Smooth muscle cell (in vitro differentiated cells): ENCODE data around the gene FOXO4. TPM values are rescaled to one million over a fixed set of nuclear protein-coding genes. Genes with fewer than 3 reads are reported as not detected.

Experiments
- DNase-seq: peaks from one replicate; lab custom pipeline; 2025; ENCODE audit not compliant: unreplicated experiment; lab: John Stamatoyannopoulos, UW
- H2AFZ ChIP-seq: fragments of 200-600 bp; sonication (generic); 2 replicates; pipeline ENCODE4 v1.6.0; 2016; ENCODE audit warnings: antibody characterized with exemption, low read depth, mild to moderate bottlenecking
- H3F3A ChIP-seq: fragments of 200-600 bp; sonication (generic); 2 replicates; pipeline ENCODE4 v1.6.0; 2017; ENCODE audit warnings: antibody characterized with exemption, low read depth
- H3K27ac ChIP-seq: fragments of 200-600 bp; sonication (generic); 2 replicates; pipeline ENCODE4 v1.5.1; 2016; ENCODE audit warnings: low read depth, mild to moderate bottlenecking
- H3K27me3 ChIP-seq: fragments of 200-600 bp; sonication (generic); 2 replicates; pipeline ENCODE4 v1.6.1; 2016; ENCODE audit warnings: low read depth, mild to moderate bottlenecking
- H3K36me3 ChIP-seq: fragments of 200-600 bp; sonication (generic); 2 replicates; pipeline ENCODE4 v1.5.1; 2016; ENCODE audit warnings: low read depth
- H3K4me1 ChIP-seq: fragments of 200-600 bp; sonication (generic); 2 replicates; pipeline ENCODE4 v1.5.1; 2016; ENCODE audit warnings: low read depth
- H3K4me2 ChIP-seq: fragments of 200-600 bp; sonication (generic); 2 replicates; pipeline ENCODE4 v1.6.0; 2016; ENCODE audit warnings: mild to moderate bottlenecking
- H3K4me3 ChIP-seq: fragments of 200-600 bp; sonication (generic); 2 replicates; pipeline ENCODE4 v1.5.1; 2016; ENCODE audit warnings: mild to moderate bottlenecking
- H3K79me2 ChIP-seq: fragments of 200-600 bp; sonication (generic); 2 replicates; pipeline ENCODE4 v1.6.0; 2016; ENCODE audit warnings: low read depth, mild to moderate bottlenecking
- H3K9ac ChIP-seq: fragments of 200-600 bp; sonication (generic); 2 replicates; pipeline ENCODE4 v1.6.0; 2016; ENCODE audit warnings: low read depth
- H3K9me3 ChIP-seq: fragments of 200-600 bp; sonication (generic); replicated peaks from 2 replicates; pipeline ENCODE4 v1.5.1; 2016; ENCODE audit warnings: low read depth
- H4K20me1 ChIP-seq: fragments of 200-600 bp; sonication (generic); 2 replicates; pipeline ENCODE4 v1.6.0; 2016; ENCODE audit warnings: low read depth
- WGBS: methylation state at CpG from one replicate; pipeline ENCODE4 v1.1.7; 2016; ENCODE audit warnings: low lambda C conversion rate; 5-methylcytosine and 5-hydroxymethylcytosine counted together
- polyA plus RNA-seq: library from polyadenylated mRNA; unstranded; fragments of >200 nt; fragmentation: Nextera tagmentation; extraction: Ambion mirVana; gene quantifications from 2 replicates; pipeline ENCODE4 v1.2.1, GENCODE V29; 2016
- total RNA-seq: library from RNA; depleted of rRNA; stranded (reverse); fragments of >200 nt; gene quantifications from 2 replicates; pipeline ENCODE4 v1.2.3, GENCODE V29; 2014
- TF ChIP-seq, protein P1 (sequence below): fragments of 200-600 bp; sonication (generic); IDR thresholded peaks from 2 replicates; pipeline ENCODE4 v1.5.1; 2017; ENCODE audit warnings: borderline replicate concordance, mild to moderate bottlenecking, antibody characterized with exemption; ENCODE audit not compliant: insufficient read depth, poor library complexity, severe bottlenecking

Gene FOXO4
- total and polyA plus RNA-seq, 2 experiments from 2014 or later, result 2.1 to 4.1 TPM

DNA sequence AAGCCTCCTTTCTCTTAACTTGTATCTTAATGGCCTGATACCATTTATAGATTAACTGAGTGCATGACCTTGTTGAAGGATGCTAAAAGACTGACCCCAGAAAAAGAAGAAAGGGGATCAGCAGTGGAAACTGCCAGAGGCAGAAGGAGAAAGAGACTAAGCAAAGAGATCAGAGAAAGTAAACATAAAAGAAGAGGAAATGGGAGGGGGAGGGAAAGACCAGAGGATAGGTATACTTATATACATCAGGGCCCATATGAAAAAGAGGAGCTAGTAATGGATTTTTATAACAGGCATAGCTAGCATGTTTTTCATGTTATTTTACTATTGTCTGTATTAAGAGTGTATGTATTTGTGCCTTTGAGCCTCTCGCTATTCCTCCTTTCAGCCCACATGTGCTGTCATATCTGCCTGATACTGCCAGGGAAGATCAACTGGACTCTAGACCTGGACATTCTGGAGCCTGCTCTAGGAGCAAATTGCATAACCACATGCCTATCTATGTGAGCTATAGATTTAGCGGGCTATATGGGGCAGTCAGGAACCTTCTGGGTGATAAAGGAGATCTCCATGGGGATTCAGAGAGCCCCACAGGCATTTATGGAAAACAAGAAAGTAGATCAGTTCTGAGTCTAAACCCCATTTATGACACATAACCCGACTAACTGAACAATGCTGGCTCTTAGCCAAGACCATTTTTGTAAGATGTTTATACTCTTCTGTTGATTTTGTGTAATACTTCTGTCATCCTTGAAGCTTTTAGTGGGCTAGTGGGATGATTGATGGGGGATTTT, 14.1 kb upstream of the FOXO4 start:
- H3K4me3 ChIP-seq, result no peak overlapping the region
- no peak overlapping the region for H3K4me2 ChIP-seq
- no peaks in the 10 kb centered on the region for H3K4me1 ChIP-seq
- no peaks in the 10 kb centered on the region for H3K27me3 ChIP-seq
- H3K9ac ChIP-seq, result no peak overlapping the region
- TF ChIP-seq, protein P1, sequence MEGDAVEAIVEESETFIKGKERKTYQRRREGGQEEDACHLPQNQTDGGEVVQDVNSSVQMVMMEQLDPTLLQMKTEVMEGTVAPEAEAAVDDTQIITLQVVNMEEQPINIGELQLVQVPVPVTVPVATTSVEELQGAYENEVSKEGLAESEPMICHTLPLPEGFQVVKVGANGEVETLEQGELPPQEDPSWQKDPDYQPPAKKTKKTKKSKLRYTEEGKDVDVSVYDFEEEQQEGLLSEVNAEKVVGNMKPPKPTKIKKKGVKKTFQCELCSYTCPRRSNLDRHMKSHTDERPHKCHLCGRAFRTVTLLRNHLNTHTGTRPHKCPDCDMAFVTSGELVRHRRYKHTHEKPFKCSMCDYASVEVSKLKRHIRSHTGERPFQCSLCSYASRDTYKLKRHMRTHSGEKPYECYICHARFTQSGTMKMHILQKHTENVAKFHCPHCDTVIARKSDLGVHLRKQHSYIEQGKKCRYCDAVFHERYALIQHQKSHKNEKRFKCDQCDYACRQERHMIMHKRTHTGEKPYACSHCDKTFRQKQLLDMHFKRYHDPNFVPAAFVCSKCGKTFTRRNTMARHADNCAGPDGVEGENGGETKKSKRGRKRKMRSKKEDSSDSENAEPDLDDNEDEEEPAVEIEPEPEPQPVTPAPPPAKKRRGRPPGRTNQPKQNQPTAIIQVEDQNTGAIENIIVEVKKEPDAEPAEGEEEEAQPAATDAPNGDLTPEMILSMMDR, result no peak
- no peaks in the 10 kb centered on the region for H3K36me3 ChIP-seq
- no peaks in the 10 kb centered on the region for H3F3A ChIP-seq
- H3K27ac ChIP-seq, result no peak overlapping the region
- 47% methylated on average over 3 of the region's 3 CpGs for WGBS
- no peaks in the 10 kb centered on the region for H4K20me1 ChIP-seq
- no peaks in the 10 kb centered on the region for H3K9me3 ChIP-seq
- no peak for DNase-seq
- no peak overlapping the region for H2AFZ ChIP-seq
- no peaks in the 10 kb centered on the region for H3K79me2 ChIP-seq

DNA sequence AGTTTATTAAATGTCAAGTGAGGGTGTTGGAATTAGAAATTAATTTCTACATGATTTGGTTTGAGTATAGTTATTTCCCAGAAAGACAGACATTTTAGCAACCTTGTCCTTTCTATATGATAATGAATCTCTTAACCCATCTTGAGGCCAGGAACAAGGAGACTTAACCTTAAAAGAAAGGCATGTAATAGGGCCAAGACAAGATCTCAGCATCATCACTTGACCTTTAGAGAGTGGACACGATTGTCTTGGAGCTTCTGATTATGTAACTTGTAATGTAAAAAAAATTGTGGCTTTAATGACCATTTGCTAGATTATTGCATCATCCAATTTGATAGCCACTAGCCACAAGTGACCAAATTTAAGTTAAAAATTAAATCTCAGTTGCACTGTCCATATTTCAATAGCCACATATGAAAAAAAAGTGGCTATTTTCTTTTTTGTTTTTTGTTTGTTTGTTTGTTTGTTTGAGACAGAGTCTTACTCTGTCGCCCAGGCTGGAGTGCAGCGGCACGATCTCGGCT, 13.5 kb upstream of the FOXO4 start:
- Histone ChIP-seq H3K27me3 (no peaks in the 10 kb centered on the region), H3K4me2 (no peak overlapping the region), H3K79me2 (no peaks in the 10 kb centered on the region), H3K27ac (no peak overlapping the region), H3K4me1 (no peaks in the 10 kb centered on the region), H3K9ac (no peak overlapping the region), H3K4me3 (no peak overlapping the region), H3K9me3 (no peaks in the 10 kb centered on the region), H3F3A (no peaks in the 10 kb centered on the region), H3K36me3 (no peaks in the 10 kb centered on the region), H2AFZ (no peak overlapping the region), H4K20me1 (no peaks in the 10 kb centered on the region)
- no peak for DNase-seq
- TF ChIP-seq, protein P1, result no peak
- 81% methylated on average over 5 of the region's 5 CpGs for WGBS

DNA sequence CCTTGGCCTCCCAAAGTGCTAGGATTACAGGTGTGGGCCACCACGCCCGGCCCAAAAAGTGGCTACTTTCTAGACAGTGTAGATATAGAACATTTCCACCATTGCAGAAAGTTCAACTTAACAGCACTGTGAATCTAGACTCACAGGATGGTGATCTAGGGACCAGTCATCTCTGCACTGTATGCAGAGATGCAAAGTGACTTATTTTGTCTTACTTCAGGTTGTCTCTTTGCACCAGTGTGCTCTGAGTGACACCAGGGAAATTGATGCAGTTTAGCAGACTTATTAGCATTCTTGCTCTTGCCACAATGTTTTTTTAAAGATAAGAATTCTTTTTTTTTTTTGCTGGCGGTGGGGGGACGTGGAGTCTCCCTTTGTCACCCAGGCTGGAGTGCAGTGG, 12.8 kb upstream of the FOXO4 start:
- no peak for DNase-seq
- TF ChIP-seq, protein P1, result no peak
- Histone ChIP-seq H3K9me3 (no peaks in the 10 kb centered on the region), H3K27ac (no peak overlapping the region), H2AFZ (no peak overlapping the region), H4K20me1 (no peaks in the 10 kb centered on the region), H3F3A (no peaks in the 10 kb centered on the region), H3K4me2 (no peak overlapping the region), H3K4me1 (no peaks in the 10 kb centered on the region), H3K27me3 (no peaks in the 10 kb centered on the region), H3K4me3 (no peak overlapping the region), H3K79me2 (no peaks in the 10 kb centered on the region), H3K9ac (no peak overlapping the region), H3K36me3 (no peaks in the 10 kb centered on the region)
- WGBS, result 76% methylated on average over 4 of the region's 4 CpGs
